NCI-H1092 (cell line): ENCODE results near the gene TRPC3.

Experiments used
- DNase-seq: peaks from one replicate; lab custom pipeline; 2025; lab: John Stamatoyannopoulos, UW

Gene TRPC3

GRCh38 chr4:121873604-121874003, 78.3 kb downstream of the TRPC3 start:
- no peak for DNase-seq

GRCh38 chr4:121869841-121870822, 81.7 kb downstream of the TRPC3 start, which contains the start of gene BBS7:
Gene BBS7, minus strand, starts transcription at chr4:121870474. Its CDS starts 161 bp downstream, at chr4:121870313.
- peak; percentile 97 for DNase-seq

- DNase-seq = no peak
These were observed 88.1 kb downstream of the TRPC3 start for GRCh38 chr4:121863799-121864198.

GRCh38 chr4:121861426-121861825, 90.4 kb downstream of the TRPC3 start:
- no peak for DNase-seq

GRCh38 chr4:121860121-121860520, 91.7 kb downstream of the TRPC3 start:
- no peak for DNase-seq

- no peak for DNase-seq
These were observed 100.5 kb downstream of the TRPC3 start for GRCh38 chr4:121851354-121851753.

GRCh38 chr4:121846662-121847061, 105.2 kb downstream of the TRPC3 start:
- no peak for DNase-seq

GRCh38 chr4:121842862-121843261, 109.0 kb downstream of the TRPC3 start:
- DNase-seq = no peak

- no peak for DNase-seq
These were observed 113.7 kb downstream of the TRPC3 start for GRCh38 chr4:121838136-121838535.

GRCh38 chr4:121829511-121829910, 122.3 kb downstream of the TRPC3 start:
- no peak for DNase-seq
